ENCODE results near the gene MYLK. TPM values are rescaled to one million over a fixed set of nuclear protein-coding genes. Genes with fewer than 3 reads are reported as not detected.

The MYLK gene
- total and polyA plus RNA-seq, 2 of the 4 experiments (the other 2 are of a cell fraction) = 299 to 484 TPM

- Histone ChIP-seq H3K23ac (ENCODE audit: low read depth, low read length) (no peak overlapping the region), H2BK20ac (ENCODE audit: low read depth, low read length) (peak overlapping the region; percentile 46), H4K8ac (ENCODE audit: low read depth in 2 of 2, low read length in 2 of 2) (peak overlapping the region in 1 of 2 experiments; percentile 53; a peak in 1 of 4 replicates), H3K4me1 (ENCODE audit: control insufficient read depth, insufficient read depth, low read length) (peaks cover 20% of the 10 kb centered on the region), H3K9ac (ENCODE audit: low read depth, low read length) (no peak overlapping the region), H3K36me3 (ENCODE audit: control insufficient read depth, insufficient read depth, low read length) (peaks cover 69% of the 10 kb centered on the region), H3K27me3 (ENCODE audit: control insufficient read depth, insufficient read depth, low read length) (no peaks in the 10 kb centered on the region), H3K56ac (ENCODE audit: extremely low read depth, insufficient read depth, low read length) (no peak overlapping the region), H2AFZ (replicated peaks; ENCODE audit: low read length, poor library complexity) (no peak overlapping the region), H2AK9ac (replicated peaks; ENCODE audit: low read depth, low read length, poor library complexity) (no peak overlapping the region), H3K18ac (ENCODE audit: low read depth, low read length) (peak overlapping the region; percentile 1), H3K27ac (ENCODE audit: insufficient read depth, low read length) (peak overlapping the region; percentile 5; the same call in 1 of the 2 replicates), H3K14ac (replicated peaks; ENCODE audit: low read depth, low read length) (peak overlapping the region; percentile 17), H2BK120ac (ENCODE audit: low read depth, low read length) (peak overlapping the region; percentile 50), H2BK15ac (ENCODE audit: low read depth, low read length) (no peak overlapping the region), H3K4ac (ENCODE audit: low read depth, low read length) (peak overlapping the region; percentile 58), H2BK5ac (ENCODE audit: low read depth, low read length, poor library complexity, severe bottlenecking) (no peak overlapping the region), H4K20me1 (ENCODE audit: insufficient read depth, low read length) (no peaks in the 10 kb centered on the region), H3K9me1 (ENCODE audit: insufficient read depth, low read length) (peaks cover 28% of the 10 kb centered on the region), H3K79me1 (ENCODE audit: low read depth in 1 of 2, low read length in 2 of 2) (peaks cover 54 to 87% of the 10 kb centered on the region in 2 experiments), H2AK5ac (ENCODE audit: low read depth, low read length) (peak overlapping the region; percentile 56; the same call in 1 of the 2 replicates), H3K4me3 (ENCODE audit: insufficient read depth, low read depth, low read length) (no peak overlapping the region), H4K91ac (ENCODE audit: insufficient read depth, low read depth, low read length) (peak overlapping the region; percentile 48), H4K5ac (ENCODE audit: low read depth, low read length) (peak overlapping the region; percentile 56), H3K4me2 (ENCODE audit: low read depth, low read length) (no peak overlapping the region), H3K9me3 (ENCODE audit: control insufficient read depth, insufficient read depth, low read length) (no peaks in the 10 kb centered on the region)
- in situ Hi-C loops (cut with MboI; ENCODE audit: low sequenced_read_pairs) = no loop called here
- DNase-seq (no peak), ATAC-seq (ENCODE audit: low read depth) (peak; percentile 7; the same call in 1 of the 2 replicates)
- BruUV-seq (replicated peaks) = no TSS peak
- intact Hi-C loops (cut with micrococcal nuclease) = no loop called here
- 90% methylated on average over 2 of the region's 2 CpGs; no CpG with 5 or more reads in 1 of the 2 experiments for WGBS, 2 experiments (ENCODE audit: extremely low coverage in 2 of 2, insufficient read length in 1 of 2)
- TF ChIP-seq SMC3 (IDR thresholded peaks at IDR 0.05; ENCODE audit: low read depth, low read length) (no peak), CHD1 (IDR thresholded peaks at IDR 0.05; ENCODE audit: low read depth, low read length) (no peak), RCOR1 (IDR thresholded peaks at IDR 0.05; ENCODE audit: insufficient replicate concordance, low read length) (no peak), MAFK (IDR thresholded peaks at IDR 0.05; ENCODE audit: low read depth, low read length) (no peak), NFE2L2 (IDR thresholded peaks at IDR 0.05; ENCODE audit: low read depth, low read length) (no peak), MXI1 (IDR thresholded peaks at IDR 0.05; ENCODE audit: borderline replicate concordance, low read depth, low read length) (no peak), ELK1 (IDR thresholded peaks at IDR 0.05; ENCODE audit: borderline replicate concordance, low read depth, low read length) (no peak), CEBPB (IDR thresholded peaks at IDR 0.05; ENCODE audit: low read depth, low read length) (no peak), USF2 (IDR thresholded peaks at IDR 0.05; ENCODE audit: low read depth, low read length) (no peak), CTCF (conservative IDR thresholded peaks at IDR 0.05; ENCODE audit: low read depth, low read length) (no peak), RFX5 (IDR thresholded peaks at IDR 0.05; ENCODE audit: low read depth, low read length) (no peak), RAD21 (IDR thresholded peaks at IDR 0.05; ENCODE audit: low read length) (no peak), POLR2A (IDR thresholded peaks at IDR 0.05; ENCODE audit: low read depth, low read length) (no peak)
- POLR2A ChIA-PET (ENCODE audit: unreplicated experiment) = no interaction called here
- CTCF ChIA-PET = interaction anchor here (0.8 kb wide), 1 partner anchor 8 kb away, joined by 3 read pairs; no protein-coding TSS in a partner anchor
- dilution Hi-C loops (cut with HindIII; ENCODE audit: low sequenced_read_pairs, unreplicated experiment) = no loop called here
Observed at GRCh38 chr3:123807820-123808219, 76.3 kb downstream of the MYLK start.

All from IMR-90 (cell line).